Coronary artery (tissue), 2 donors: Measurements from ENCODE around the gene CLEC5A.
A peak's percentile ranks its signal among the peaks of the same experiment; 100 is the strongest.
"Not testable (repeated sequence)": the region's sequence is repeated elsewhere in the genome, so short reads cannot be mapped to it uniquely, and the experiment has no call there.

Experiments used
- DNase-seq: peaks from one replicate; pipeline ENCODE4 v3.0.0-alpha.2; 2017; ENCODE audit warnings: low spot score
- H3K27ac ChIP-seq, 2 donors: fragments of 200-600 bp; sonication (generic); one replicate each; pipeline ENCODE4 v1.5.1; 2016 to 2019
- H3K4me3 ChIP-seq: fragments of 200-600 bp; sonication (generic); 2 replicates; pipeline ENCODE4 v1.5.1; 2016; ENCODE audit warnings: mild to moderate bottlenecking, moderate library complexity
- TF ChIP-seq, protein P1 (sequence below): fragments of 200-600 bp; sonication (generic); IDR thresholded peaks from one replicate; pipeline ENCODE4 v1.5.1; 2019; ENCODE audit warnings: antibody characterized with exemption

Gene CLEC5A

DNA sequence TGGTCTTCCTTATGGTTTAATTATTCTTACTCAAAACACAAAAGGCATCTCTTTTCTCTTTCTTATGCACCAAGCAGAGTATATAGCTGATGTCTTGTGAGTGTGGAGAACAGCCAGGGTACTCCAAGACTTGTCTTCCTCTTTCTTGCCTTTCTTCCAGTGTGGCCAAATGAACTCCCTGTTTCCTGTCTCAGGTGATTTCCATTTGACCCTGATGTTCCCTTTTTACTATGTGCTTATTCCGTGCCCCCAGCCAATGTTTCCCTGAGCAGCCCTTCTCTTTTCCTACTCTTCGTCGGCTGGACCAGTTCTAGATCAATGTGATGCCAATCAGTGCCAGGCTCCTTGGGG lies 18.0 kb downstream of the CLEC5A start:
- DNase-seq, result no peak
- Histone ChIP-seq H3K27ac (no peak overlapping the region), H3K4me3 (no peak overlapping the region)
- TF ChIP-seq, protein P1, sequence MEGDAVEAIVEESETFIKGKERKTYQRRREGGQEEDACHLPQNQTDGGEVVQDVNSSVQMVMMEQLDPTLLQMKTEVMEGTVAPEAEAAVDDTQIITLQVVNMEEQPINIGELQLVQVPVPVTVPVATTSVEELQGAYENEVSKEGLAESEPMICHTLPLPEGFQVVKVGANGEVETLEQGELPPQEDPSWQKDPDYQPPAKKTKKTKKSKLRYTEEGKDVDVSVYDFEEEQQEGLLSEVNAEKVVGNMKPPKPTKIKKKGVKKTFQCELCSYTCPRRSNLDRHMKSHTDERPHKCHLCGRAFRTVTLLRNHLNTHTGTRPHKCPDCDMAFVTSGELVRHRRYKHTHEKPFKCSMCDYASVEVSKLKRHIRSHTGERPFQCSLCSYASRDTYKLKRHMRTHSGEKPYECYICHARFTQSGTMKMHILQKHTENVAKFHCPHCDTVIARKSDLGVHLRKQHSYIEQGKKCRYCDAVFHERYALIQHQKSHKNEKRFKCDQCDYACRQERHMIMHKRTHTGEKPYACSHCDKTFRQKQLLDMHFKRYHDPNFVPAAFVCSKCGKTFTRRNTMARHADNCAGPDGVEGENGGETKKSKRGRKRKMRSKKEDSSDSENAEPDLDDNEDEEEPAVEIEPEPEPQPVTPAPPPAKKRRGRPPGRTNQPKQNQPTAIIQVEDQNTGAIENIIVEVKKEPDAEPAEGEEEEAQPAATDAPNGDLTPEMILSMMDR, result no peak

GRCh38 chr7:141928146-141928844 lies 18.5 kb downstream of the CLEC5A start:
- H3K27ac ChIP-seq, result peak overlapping the region in 1 of 2 donors; percentile 16
- no peak overlapping the region for H3K4me3 ChIP-seq
- no peak for DNase-seq
- TF ChIP-seq, protein P1, result no peak

- Histone ChIP-seq H3K4me3 (no peak overlapping the region), H3K27ac (no peak overlapping the region)
- TF ChIP-seq, protein P1, result no peak
- DNase-seq, result no peak
Observed at GRCh38 chr7:141920281-141920680, 26.5 kb downstream of the CLEC5A start.

GRCh38 chr7:141916099-141916498 lies 30.7 kb downstream of the CLEC5A start, which contains the start of gene OR9A4:
Gene OR9A4 (plus strand): TSS chr7:141916399. CDS start chr7:141918876, 2,477 bp downstream.
- no peak within 1 kb of the TSS for H3K27ac ChIP-seq
- no peak within 1 kb of the TSS for H3K4me3 ChIP-seq
- TF ChIP-seq, protein P1, result no peak
- no peak for DNase-seq

DNA sequence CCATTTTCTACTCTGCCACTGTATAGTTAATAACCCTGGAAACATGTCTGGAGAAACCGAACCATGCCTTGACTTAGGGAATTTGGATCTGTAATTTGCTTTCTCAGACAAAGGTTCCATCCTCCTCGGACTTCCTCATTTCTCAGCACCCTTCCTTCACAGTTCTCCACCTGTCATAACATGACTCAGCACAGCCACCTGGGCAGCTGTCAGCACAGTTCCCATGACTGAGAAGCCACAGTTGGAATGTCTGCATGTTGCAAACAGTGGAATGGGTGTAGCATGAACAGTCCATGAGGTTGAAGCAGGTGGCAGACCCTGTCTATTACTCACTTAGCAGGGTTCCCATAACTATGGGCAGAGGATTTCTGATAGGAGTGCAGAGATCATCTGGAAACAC lies 31.2 kb downstream of the CLEC5A start:
- TF ChIP-seq, protein P1, result no peak
- Histone ChIP-seq H3K4me3 (no peak overlapping the region), H3K27ac (no peak overlapping the region)
- DNase-seq, result no peak

DNA sequence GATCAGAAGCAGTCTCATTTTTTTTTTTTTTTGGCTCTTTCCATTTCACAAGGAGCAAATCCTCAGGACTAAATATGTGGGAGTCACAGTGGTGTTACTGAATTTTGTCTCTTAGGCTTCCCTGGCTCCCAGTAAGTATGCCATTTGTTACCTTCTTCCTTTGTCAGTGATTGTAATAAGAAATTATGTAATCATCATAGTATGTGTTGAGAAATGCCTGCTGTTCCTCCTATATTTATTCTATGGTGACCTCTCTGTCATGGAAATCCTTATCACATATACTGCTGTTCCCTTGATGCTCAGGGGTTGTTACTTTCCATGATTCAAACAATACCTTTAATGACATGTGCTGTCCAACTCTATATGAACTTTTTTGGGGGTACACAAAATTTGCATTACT lies 35.4 kb downstream of the CLEC5A start:
- no peak overlapping the region for H3K27ac ChIP-seq
- no peak for DNase-seq
- TF ChIP-seq, protein P1, result no peak
- no peak overlapping the region for H3K4me3 ChIP-seq

- Histone ChIP-seq H3K4me3 (no peak overlapping the region), H3K27ac (no peak overlapping the region)
- TF ChIP-seq, protein P1, result no peak
- no peak for DNase-seq
Observed at GRCh38 chr7:141906285-141906684, 40.5 kb downstream of the CLEC5A start.

- not testable (repeated sequence) for DNase-seq, H3K27ac ChIP-seq, H3K4me3 ChIP-seq
Observed at GRCh38 chr7:141899366-141899765, 47.4 kb downstream of the CLEC5A start.
